ENCODE measurements around the gene KLF6. TPM values are rescaled to one million over a fixed set of nuclear protein-coding genes. Genes with fewer than 3 reads are reported as not detected.

The KLF6 gene
- total and polyA plus RNA-seq, 9 of the 15 experiments (the other 6 are each of a cell fraction or from before 2014, with no cell fraction given) = 3.2 to 23.9 (median 8.0) TPM

GRCh38 chr10:3758491-3758970 lies 26.5 kb downstream of the KLF6 start:
- FAIRE-seq = no peak
- Histone ChIP-seq H3K9ac (ENCODE audit: insufficient read depth in 1 of 2, low read depth in 2 of 2, low read length in 2 of 2) (no peak overlapping the region), H3K4me3 (no peak overlapping the region), H3K27me3 (ENCODE audit: control insufficient read depth in 2 of 2, insufficient read depth in 2 of 2, low read length in 2 of 2) (peaks cover 0 to 5% of the 10 kb centered on the region in 2 experiments; a peak in 1 of 5 replicates), H4K20me1 (replicated peaks; ENCODE audit: control insufficient read depth, insufficient read depth, low read length) (peaks cover 4% of the 10 kb centered on the region; the same call in 1 of the 2 replicates), H3K4me1 (replicated peaks in 1 of 2; ENCODE audit: control insufficient read depth in 2 of 2, insufficient read depth in 2 of 2, low read length in 2 of 2) (peaks cover 11 to 34% of the 10 kb centered on the region in 2 experiments), H3K9me3 (replicated peaks; ENCODE audit: control insufficient read depth, insufficient read depth, low read depth, low read length) (no peaks in the 10 kb centered on the region), H3K9me1 (ENCODE audit: control insufficient read depth, insufficient read depth, low read length) (no peaks in the 10 kb centered on the region), H3K27ac (ENCODE audit: extremely low read depth, low read depth, low read length) (no peak overlapping the region), H3K36me3 (ENCODE audit: control insufficient read depth, insufficient read depth, low read length) (no peaks in the 10 kb centered on the region; the same call in 2 of the 3 replicates), H2AFZ (ENCODE audit: low read depth, low read length) (no peak overlapping the region), H3K79me2 (ENCODE audit: control insufficient read depth, insufficient read depth, low read length) (no peaks in the 10 kb centered on the region), H3K4me2 (ENCODE audit: insufficient read depth, low read length) (no peak overlapping the region)
- BruUV-seq (replicated peaks) = no TSS peak
- ChIA-PET CTCF (ENCODE audit: low intra/inter-chr PET ratio) (interaction anchor here (0.7 kb wide), 1 partner anchor 27 kb away, joined by 4 read pairs; the partner anchor contains the start of gene KLF6), POLR2A (interaction anchor here (0.6 to 1.5 kb wide), 2 partner anchors 27 to 249 kb away, joined by 3 read pairs; partner anchors contain the start of gene KLF6)
- in situ Hi-C loops (cut with MboI) (no loop called here), intact Hi-C loops (cut with micrococcal nuclease) (no loop called here)
- no peak for ATAC-seq
- DNase-seq (ENCODE audit: extremely low read depth in 1 of 4, low spot score in 3 of 4) = no peak
- WGBS (ENCODE audit: insufficient coverage, low coverage, missing lambda C conversion rate) = 43% methylated on average over 5 of the region's 6 CpGs
- peak in 1 of 2 experiments; percentile 19; a peak in 1 of 4 replicates for TF ChIP-seq RAD21 (CRISPR knock-in tag; conservative IDR thresholded peaks at IDR 0.05 in 1 of 2, IDR thresholded peaks at IDR 0.05 in 1 of 2)
- TF ChIP-seq REST (IDR thresholded peaks at IDR 0.05; ENCODE audit: borderline replicate concordance) = peak; percentile 26; the same call in 1 of the 2 replicates
- no peak for TF ChIP-seq REST (CRISPR knock-in tag; IDR thresholded peaks at IDR 0.05; ENCODE audit: low read depth)
- no peak for TF ChIP-seq KLF13 (tag; IDR thresholded peaks at IDR 0.05; ENCODE audit: borderline replicate concordance, low read depth)

Data from K562 (cell line).